Endometrial microvascular endothelial cells (primary cell): ENCODE measurements around the gene VPS26C. TPM values are rescaled to one million over a fixed set of nuclear protein-coding genes. Genes with fewer than 3 reads are reported as not detected.

Source experiments
- in situ Hi-C: cut with HindIII; loops from 2 replicates; pipeline ENCODE4 v1.10.0; 2017; ENCODE audit warnings: low sequenced_read_pairs, low pct_unique_long_range_greater_than_20kb; ENCODE audit errors: inconsistent ontology term
- total RNA-seq: library from RNA; depleted of rRNA; stranded (reverse); fragments of >200 nt; gene quantifications from one replicate; pipeline ENCODE4 v1.2.3, GENCODE V29; 2015; ENCODE audit errors: inconsistent ontology term

Gene VPS26C
- total RNA-seq, 1 donor from 2014 or later, result 134 TPM

DNA sequence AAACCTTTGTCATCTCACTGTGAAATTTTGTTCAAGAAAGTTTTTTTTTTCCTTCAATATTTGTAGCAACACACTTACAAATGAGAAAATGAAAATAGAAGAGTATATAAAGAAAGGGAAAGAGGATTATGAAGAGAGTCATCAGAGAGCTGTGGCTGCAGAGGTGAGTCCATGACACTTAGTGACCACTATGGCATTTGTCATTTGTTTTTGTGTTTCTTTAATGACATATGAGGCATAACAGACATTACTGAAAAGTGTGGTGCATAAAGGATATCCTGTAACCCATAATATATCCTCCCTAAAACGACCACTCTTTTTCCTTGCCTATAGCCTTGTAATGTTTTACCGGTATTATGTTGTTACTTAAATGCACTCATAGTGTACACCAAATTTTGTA is 80.2 kb downstream of the VPS26C start:
- in situ Hi-C loops, result no loop called here

DNA sequence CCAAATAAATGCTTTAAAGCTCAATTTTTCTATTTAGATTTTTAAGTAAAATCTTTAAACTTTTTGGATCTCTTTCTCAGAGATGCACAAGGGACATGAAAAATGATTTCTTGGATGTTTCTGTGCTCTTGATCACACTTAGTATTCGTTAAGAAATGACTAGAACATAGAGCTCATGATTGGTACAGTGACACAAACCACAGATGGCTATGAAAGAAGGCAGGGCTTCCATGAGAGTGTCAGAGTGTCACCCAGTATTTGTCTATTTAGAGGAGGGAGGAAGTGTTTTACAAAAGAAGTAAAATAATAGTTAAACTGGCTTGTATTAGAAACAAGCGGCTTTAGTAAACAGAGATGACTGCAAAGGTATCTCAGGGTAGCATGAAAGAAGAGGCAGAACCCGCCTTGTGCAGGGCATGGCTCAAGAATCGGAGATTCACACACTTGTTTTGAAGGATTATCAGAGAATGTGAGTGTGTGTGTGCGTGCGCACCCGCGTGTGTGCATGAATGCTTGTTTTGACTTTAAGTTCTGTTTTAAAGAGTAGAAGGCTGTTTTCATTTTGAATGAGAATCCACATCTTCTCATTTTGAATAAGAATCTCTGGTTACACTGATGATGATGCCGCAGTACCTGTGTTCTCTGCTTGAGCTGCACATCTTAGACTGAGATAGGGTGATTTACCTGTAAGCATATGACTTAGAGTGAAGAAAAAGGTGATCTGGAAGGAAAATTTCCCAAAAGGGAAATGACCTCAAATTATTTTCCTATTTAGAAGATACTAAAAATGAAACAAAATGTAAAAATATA is 82.1 kb downstream of the VPS26C start:
- in situ Hi-C loops, result no loop called here

DNA sequence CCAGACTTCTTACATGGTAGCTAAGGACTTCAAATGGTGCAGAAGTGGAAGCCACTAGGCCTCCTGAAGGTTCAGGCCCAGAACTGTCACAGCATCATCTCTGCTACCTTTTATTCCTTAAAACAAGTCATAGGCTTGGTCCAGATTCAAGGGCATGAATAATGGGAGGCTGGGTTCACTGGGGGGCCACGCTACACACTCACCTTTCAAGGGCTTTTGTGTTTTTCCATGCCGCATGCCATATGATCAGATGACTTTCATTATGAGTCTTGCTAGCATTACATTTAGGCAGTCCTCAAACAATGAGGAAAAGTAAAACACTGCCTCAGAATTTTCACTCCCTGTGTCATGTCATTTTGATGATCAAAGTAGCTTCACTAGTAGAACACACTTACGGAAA is 83.4 kb downstream of the VPS26C start:
- in situ Hi-C loops, result no loop called here

DNA sequence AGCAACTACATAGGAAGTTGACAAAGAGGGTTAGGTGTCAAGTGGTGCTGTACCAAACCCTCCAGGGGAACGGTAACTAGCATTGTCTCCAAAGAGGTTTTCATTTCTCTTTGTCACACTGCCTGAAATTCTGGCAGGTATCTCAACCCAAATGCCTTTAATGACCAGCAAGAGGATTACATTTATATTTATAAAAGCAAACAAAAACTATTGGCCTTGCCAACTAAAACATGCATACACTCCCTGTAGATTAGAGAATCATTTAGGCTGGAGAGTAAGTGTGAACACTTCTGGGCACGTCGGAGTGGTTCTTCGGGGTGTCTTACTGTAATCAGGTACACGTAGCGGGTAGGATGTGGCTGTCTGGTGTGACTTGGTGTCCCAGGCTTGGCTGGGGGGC is 84.9 kb downstream of the VPS26C start:
- in situ Hi-C loops, result no loop called here

DNA sequence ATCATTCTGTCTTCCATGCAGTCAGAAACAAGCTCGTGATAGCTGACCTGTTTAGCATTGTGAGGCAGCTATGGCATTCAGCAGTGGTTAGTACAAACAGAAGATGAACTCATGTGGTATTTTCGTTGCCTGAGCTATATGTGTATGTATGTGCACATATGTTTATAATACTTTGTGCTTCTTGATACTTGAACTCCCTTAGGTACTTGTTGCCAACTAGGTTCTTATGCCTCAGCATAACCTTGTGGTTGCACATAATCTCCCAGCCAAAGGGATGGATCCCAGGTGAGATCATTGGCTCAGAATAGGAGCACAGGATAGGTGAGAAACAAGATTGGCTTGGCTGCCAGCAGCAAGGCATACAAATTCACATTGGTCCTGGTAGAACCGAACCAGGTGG is 86.1 kb downstream of the VPS26C start:
- in situ Hi-C loops, result no loop called here

DNA sequence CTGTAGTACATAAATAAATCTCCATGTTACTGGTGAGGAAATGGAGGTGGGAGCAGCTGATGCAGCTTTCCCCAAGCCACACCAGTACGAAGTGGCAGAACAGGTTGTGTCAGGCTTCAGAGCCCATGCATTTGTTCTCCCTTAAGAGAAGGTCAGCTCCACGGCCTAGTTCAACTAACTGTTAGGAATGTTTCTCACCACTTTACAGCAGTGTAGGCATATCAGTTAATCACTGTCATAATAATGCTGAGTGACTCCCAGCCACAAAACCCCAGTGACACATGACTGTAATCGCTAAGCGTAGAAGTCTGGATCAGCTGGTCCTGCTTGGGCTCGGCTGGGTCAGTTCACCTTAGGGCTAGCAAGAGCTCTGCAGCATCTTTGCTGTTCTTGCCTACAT is 90.4 kb downstream of the VPS26C start:
- in situ Hi-C loops, result no loop called here

Other genes starting within 250 kb of the VPS26C start
- 28.2 TPM for gene PIGP, start 194.3 kb downstream of the VPS26C start, total RNA-seq
- 45.9 TPM for gene TTC3, start 194.1 kb downstream of the VPS26C start, total RNA-seq
- 36.7 TPM for gene DYRK1A, start 99.4 kb upstream of the VPS26C start, total RNA-seq